ENCODE measurements around the gene POLA1. TPM values are rescaled to one million over a fixed set of nuclear protein-coding genes. Genes with fewer than 3 reads are reported as not detected.
"Not testable (repeated sequence)": the region's sequence is repeated elsewhere in the genome, so short reads cannot be mapped to it uniquely, and the experiment has no call there.

The POLA1 gene
- 5.0 and 13.6 TPM in 2 replicates for total RNA-seq (2014; rRNA removed; shearing (Covaris generic); ENCODE audit: low replicate concordance)

GRCh38 chrX:24693453-24694202 lies at the start of gene POLA1:
Gene POLA1, plus strand, starts transcription at chrX:24693918. Its CDS starts 44 bp downstream, at chrX:24693962.
- DNase-seq (ENCODE audit: low read depth): peak; percentile 97
- in situ Hi-C loops (cut with HindIII; ENCODE audit: low pct_unique_long_range_greater_than_20kb, low sequenced_read_pairs): no loop called here

GRCh38 chrX:24646006-24646405 lies 47.7 kb upstream of the POLA1 start:
- DNase-seq (ENCODE audit: low read depth): no peak
- in situ Hi-C loops (cut with HindIII; ENCODE audit: low pct_unique_long_range_greater_than_20kb, low sequenced_read_pairs): no loop called here

- in situ Hi-C loops (cut with HindIII; ENCODE audit: low pct_unique_long_range_greater_than_20kb, low sequenced_read_pairs): no loop called here
- DNase-seq (ENCODE audit: low read depth): no peak
These were observed 47.0 kb upstream of the POLA1 start for GRCh38 chrX:24646745-24647182.

- no peak for DNase-seq (ENCODE audit: low read depth)
These were observed 46.3 kb upstream of the POLA1 start, which contains the start of gene PCYT1B for GRCh38 chrX:24647257-24648058. Gene PCYT1B, minus strand, starts transcription at chrX:24647347. Its CDS starts 242 bp downstream, at chrX:24647105.

GRCh38 chrX:24648495-24648894 lies 45.2 kb upstream of the POLA1 start:
- in situ Hi-C loops (cut with HindIII; ENCODE audit: low pct_unique_long_range_greater_than_20kb, low sequenced_read_pairs): no loop called here
- DNase-seq (ENCODE audit: low read depth): no peak

More at GRCh38 chrX:24647257-24648058, 46.3 kb upstream of the POLA1 start, which contains the start of gene PCYT1B:
- in situ Hi-C loops (cut with HindIII; ENCODE audit: low pct_unique_long_range_greater_than_20kb, low sequenced_read_pairs): no loop called here

- DNase-seq (ENCODE audit: low read depth): no peak
- in situ Hi-C loops (cut with HindIII; ENCODE audit: low pct_unique_long_range_greater_than_20kb, low sequenced_read_pairs): no loop called here
These were observed 41.9 kb upstream of the POLA1 start for GRCh38 chrX:24651783-24652182.

- in situ Hi-C loops (cut with HindIII; ENCODE audit: low pct_unique_long_range_greater_than_20kb, low sequenced_read_pairs); DNase-seq (ENCODE audit: low read depth): not testable (repeated sequence)
These were observed 38.0 kb upstream of the POLA1 start for GRCh38 chrX:24655679-24656078.

GRCh38 chrX:24657671-24658386 lies 35.9 kb upstream of the POLA1 start:
- in situ Hi-C loops (cut with HindIII; ENCODE audit: low pct_unique_long_range_greater_than_20kb, low sequenced_read_pairs): no loop called here
- no peak for DNase-seq (ENCODE audit: low read depth)

GRCh38 chrX:24658421-24658820 lies 35.3 kb upstream of the POLA1 start:
- in situ Hi-C loops (cut with HindIII; ENCODE audit: low pct_unique_long_range_greater_than_20kb, low sequenced_read_pairs): no loop called here
- DNase-seq (ENCODE audit: low read depth): no peak

GRCh38 chrX:24659106-24659505 lies 34.6 kb upstream of the POLA1 start:
- in situ Hi-C loops (cut with HindIII; ENCODE audit: low pct_unique_long_range_greater_than_20kb, low sequenced_read_pairs): no loop called here
- DNase-seq (ENCODE audit: low read depth): no peak

- in situ Hi-C loops (cut with HindIII; ENCODE audit: low pct_unique_long_range_greater_than_20kb, low sequenced_read_pairs): no loop called here
- DNase-seq (ENCODE audit: low read depth): no peak
These were observed 34.1 kb upstream of the POLA1 start for GRCh38 chrX:24659646-24660045.

- in situ Hi-C loops (cut with HindIII; ENCODE audit: low pct_unique_long_range_greater_than_20kb, low sequenced_read_pairs): no loop called here
- no peak for DNase-seq (ENCODE audit: low read depth)
These were observed 32.4 kb upstream of the POLA1 start for GRCh38 chrX:24661292-24661691.

GRCh38 chrX:24662352-24662751 lies 31.4 kb upstream of the POLA1 start:
- DNase-seq (ENCODE audit: low read depth): no peak
- in situ Hi-C loops (cut with HindIII; ENCODE audit: low pct_unique_long_range_greater_than_20kb, low sequenced_read_pairs): no loop called here

GRCh38 chrX:24668111-24668510 lies 25.6 kb upstream of the POLA1 start:
- DNase-seq (ENCODE audit: low read depth): no peak
- in situ Hi-C loops (cut with HindIII; ENCODE audit: low pct_unique_long_range_greater_than_20kb, low sequenced_read_pairs): no loop called here

- no peak for DNase-seq (ENCODE audit: low read depth)
- in situ Hi-C loops (cut with HindIII; ENCODE audit: low pct_unique_long_range_greater_than_20kb, low sequenced_read_pairs): no loop called here
These were observed 21.0 kb upstream of the POLA1 start for GRCh38 chrX:24672701-24673190.

GRCh38 chrX:24673424-24673823 lies 20.3 kb upstream of the POLA1 start:
- in situ Hi-C loops (cut with HindIII; ENCODE audit: low pct_unique_long_range_greater_than_20kb, low sequenced_read_pairs): no loop called here
- no peak for DNase-seq (ENCODE audit: low read depth)

GRCh38 chrX:24676403-24677024 lies 17.2 kb upstream of the POLA1 start:
- in situ Hi-C loops (cut with HindIII; ENCODE audit: low pct_unique_long_range_greater_than_20kb, low sequenced_read_pairs): no loop called here
- DNase-seq (ENCODE audit: low read depth): peak; percentile 3
